Activated naive CD4-positive, alpha-beta T cell treated with anti-CD3 and anti-CD28 coated beads for 36 hours (primary cell): ENCODE results near the gene ERICH6B. TPM values are rescaled to one million over a fixed set of nuclear protein-coding genes. Genes with fewer than 3 reads are reported as not detected.

ENCODE experiments used
- CTCF ChIA-PET: fragments of 350-600 bp; sonication (Branson Sonifier 250); formaldehyde crosslinking; loops from one replicate; lab custom pipeline; 2021; ENCODE audit warnings: antibody characterized with exemption; lab: Charles Lee
- DNase-seq: peaks from one replicate; pipeline ENCODE4 v3.0.0-alpha.2; 2020
- H3K27ac Mint-ChIP-seq: one replicate; pipeline ENCODE4 v1.8.0; 2021; ENCODE audit warnings: mild to moderate bottlenecking, mixed read lengths
- H3K27me3 Mint-ChIP-seq: one replicate; pipeline ENCODE4 v1.8.0; 2021; ENCODE audit warnings: low read depth, mixed read lengths
- H3K36me3 Mint-ChIP-seq: one replicate; pipeline ENCODE4 v1.8.0; 2021; ENCODE audit warnings: low read depth, mixed read lengths
- H3K4me1 Mint-ChIP-seq: one replicate; pipeline ENCODE4 v1.8.0; 2021; ENCODE audit warnings: low read depth, mixed read lengths
- H3K4me3 Mint-ChIP-seq: one replicate; pipeline ENCODE4 v1.8.0; 2021; ENCODE audit warnings: mild to moderate bottlenecking, moderate library complexity, mixed read lengths
- H3K9me3 Mint-ChIP-seq: one replicate; pipeline ENCODE4 v1.8.0; 2021; ENCODE audit warnings: mixed read lengths
- intact Hi-C: fragments of 100-400 bp; cut with micrococcal nuclease; formaldehyde crosslinking; loops from one replicate; pipeline ENCODE4 v1.15.1; 2023
- total RNA-seq, 2 experiments: library from RNA; stranded (reverse); gene quantifications; one replicate each; pipeline ENCODE4 v1.2.3, GENCODE V29; 2021

ERICH6B gene
- total RNA-seq, 2 experiments from 2014 or later: not detected

GRCh38 chr13:45554604-45555109 lies 60.9 kb downstream of the ERICH6B start:
- Mint-ChIP-seq H3K4me3 (no peak overlapping the region), H3K27me3 (no peaks in the 10 kb centered on the region), H3K27ac (no peak overlapping the region), H3K36me3 (no peaks in the 10 kb centered on the region), H3K9me3 (no peaks in the 10 kb centered on the region), H3K4me1 (no peaks in the 10 kb centered on the region)
- DNase-seq: no peak
- CTCF ChIA-PET: interaction anchor here (1.8 kb wide), 1 partner anchor 10 kb away, joined by 5 read pairs; no protein-coding TSS in a partner anchor
- intact Hi-C loops: no loop called here

DNA sequence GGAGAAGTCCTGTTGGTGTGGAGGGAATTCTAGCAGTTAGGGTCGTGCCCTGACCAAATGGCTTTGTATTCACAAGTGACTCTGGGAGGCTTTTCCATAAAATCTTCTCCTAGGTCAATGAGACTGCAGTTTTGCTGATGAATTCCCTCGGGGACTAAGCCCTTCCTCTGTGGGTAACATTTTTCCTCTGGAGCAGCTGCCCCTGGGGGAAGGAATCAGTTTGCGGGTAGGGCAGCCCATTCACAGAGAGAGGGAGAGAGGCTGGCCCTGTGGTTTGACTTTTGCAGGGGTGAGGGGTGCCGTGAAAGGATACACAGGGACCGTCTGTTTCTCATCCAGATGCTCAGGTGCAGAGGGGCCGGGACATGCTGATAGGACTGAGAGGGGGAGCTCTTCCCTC lies 67.3 kb downstream of the ERICH6B start:
- Mint-ChIP-seq H3K27ac (no peak overlapping the region), H3K4me3 (no peak overlapping the region), H3K36me3 (no peaks in the 10 kb centered on the region), H3K4me1 (no peaks in the 10 kb centered on the region), H3K9me3 (no peaks in the 10 kb centered on the region), H3K27me3 (no peaks in the 10 kb centered on the region)
- CTCF ChIA-PET: no interaction called here
- no peak for DNase-seq
- intact Hi-C loops: no loop called here

- Mint-ChIP-seq H3K9me3 (no peaks in the 10 kb centered on the region), H3K4me3 (no peak overlapping the region), H3K36me3 (no peaks in the 10 kb centered on the region), H3K4me1 (no peaks in the 10 kb centered on the region), H3K27ac (no peak overlapping the region), H3K27me3 (no peaks in the 10 kb centered on the region)
- intact Hi-C loops: no loop called here
- DNase-seq: no peak
- CTCF ChIA-PET: interaction anchor here (0.8 kb wide), 1 partner anchor 32 kb away, joined by 3 read pairs; no protein-coding TSS in a partner anchor
Observed at GRCh38 chr13:45546410-45546765, 69.2 kb downstream of the ERICH6B start.

DNA sequence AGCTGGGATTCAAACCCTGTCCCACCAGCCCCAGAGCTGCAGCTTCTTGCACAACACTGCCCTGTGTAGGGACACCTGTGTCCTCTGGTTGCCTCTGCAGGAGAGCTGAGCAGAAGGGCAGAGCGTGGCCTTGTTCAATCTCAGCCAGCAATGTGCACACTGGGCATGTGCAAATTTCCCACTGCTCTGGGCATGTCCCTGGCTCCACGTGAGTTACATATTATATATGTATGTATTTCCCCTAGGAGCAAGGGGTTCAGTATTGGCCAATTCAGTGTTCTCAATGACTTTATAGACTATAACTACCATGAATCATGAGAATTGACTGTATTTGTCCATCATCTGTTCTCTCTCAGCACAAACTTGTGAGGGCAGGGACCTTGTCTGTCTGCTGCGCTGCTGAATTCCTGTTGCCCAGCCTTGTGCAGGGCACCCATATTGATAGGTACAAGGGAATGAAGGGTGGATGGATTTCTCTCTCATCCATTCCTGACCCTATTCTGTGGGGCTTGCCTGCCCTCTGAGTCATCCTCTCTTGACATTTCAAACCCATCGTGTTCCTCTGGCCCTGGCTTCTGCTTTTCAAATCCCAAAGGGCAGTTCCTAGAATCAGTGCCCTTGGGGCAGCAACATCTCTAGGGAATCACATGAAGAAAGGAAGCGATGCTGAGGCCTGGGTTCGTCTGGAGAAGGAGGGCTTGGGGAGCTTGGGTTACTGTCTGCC lies 69.7 kb downstream of the ERICH6B start:
- no peak overlapping the region for H3K4me3 Mint-ChIP-seq
- intact Hi-C loops: no loop called here
- no peak for DNase-seq
- no peaks in the 10 kb centered on the region for H3K36me3 Mint-ChIP-seq
- H3K4me1 Mint-ChIP-seq: no peaks in the 10 kb centered on the region
- CTCF ChIA-PET: interaction anchor here (0.8 to 2.0 kb wide), 2 partner anchors 9 to 31 kb away, joined by 3 to 5 read pairs; no protein-coding TSS in a partner anchor
- no peaks in the 10 kb centered on the region for H3K9me3 Mint-ChIP-seq
- H3K27ac Mint-ChIP-seq: no peak overlapping the region
- no peaks in the 10 kb centered on the region for H3K27me3 Mint-ChIP-seq

DNA sequence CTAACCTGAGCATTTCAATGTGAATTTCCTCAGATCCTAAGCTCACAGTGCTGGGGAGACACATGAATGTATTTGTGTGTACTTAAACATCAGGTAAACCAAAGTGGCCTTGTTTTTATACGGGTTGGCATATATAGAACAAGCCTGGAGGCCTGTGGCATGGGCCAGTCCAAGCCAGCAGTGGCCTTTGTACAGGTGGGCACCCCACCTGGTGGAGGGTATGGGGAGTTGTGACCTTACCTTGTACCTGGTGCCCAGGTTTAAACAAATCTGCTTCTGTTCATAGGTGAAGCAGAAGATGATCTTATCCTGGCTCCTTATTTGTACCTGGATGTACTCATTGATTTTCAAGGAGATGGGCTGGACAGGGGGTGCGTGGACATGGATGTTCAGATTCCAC lies 71.0 kb downstream of the ERICH6B start:
- Mint-ChIP-seq H3K4me3 (no peak overlapping the region), H3K27ac (no peak overlapping the region), H3K36me3 (no peaks in the 10 kb centered on the region), H3K27me3 (no peaks in the 10 kb centered on the region), H3K4me1 (no peaks in the 10 kb centered on the region), H3K9me3 (no peaks in the 10 kb centered on the region)
- CTCF ChIA-PET: interaction anchor here (0.6 to 2.0 kb wide), 3 partner anchors 11 to 173 kb away, joined by 3 to 5 read pairs (median 3); no protein-coding TSS in a partner anchor
- intact Hi-C loops: no loop called here
- DNase-seq: no peak

DNA sequence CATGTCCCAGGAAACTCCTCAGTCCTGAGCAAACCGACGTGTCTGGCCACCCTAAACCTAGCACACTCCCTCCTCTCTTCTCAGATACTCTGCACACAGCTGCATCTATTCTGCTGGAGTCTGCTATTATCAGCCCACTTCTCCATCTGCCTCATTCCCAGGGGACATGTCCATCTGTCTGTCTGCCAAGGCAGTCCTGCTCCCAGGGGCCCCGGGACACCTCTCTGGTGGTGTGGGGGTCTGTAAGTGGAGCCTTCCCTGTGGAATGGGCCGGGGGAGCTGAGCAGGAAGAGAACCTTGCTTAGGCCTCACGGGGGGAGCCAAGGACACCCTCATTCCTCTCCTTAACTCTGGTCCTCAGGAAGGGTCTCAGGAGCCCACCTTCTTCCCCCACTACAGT lies 72.7 kb downstream of the ERICH6B start:
- DNase-seq: no peak
- H3K4me3 Mint-ChIP-seq: no peak overlapping the region
- H3K36me3 Mint-ChIP-seq: no peaks in the 10 kb centered on the region
- no peaks in the 10 kb centered on the region for H3K9me3 Mint-ChIP-seq
- no peak overlapping the region for H3K27ac Mint-ChIP-seq
- intact Hi-C loops: no loop called here
- H3K4me1 Mint-ChIP-seq: no peaks in the 10 kb centered on the region
- CTCF ChIA-PET: no interaction called here
- no peaks in the 10 kb centered on the region for H3K27me3 Mint-ChIP-seq

DNA sequence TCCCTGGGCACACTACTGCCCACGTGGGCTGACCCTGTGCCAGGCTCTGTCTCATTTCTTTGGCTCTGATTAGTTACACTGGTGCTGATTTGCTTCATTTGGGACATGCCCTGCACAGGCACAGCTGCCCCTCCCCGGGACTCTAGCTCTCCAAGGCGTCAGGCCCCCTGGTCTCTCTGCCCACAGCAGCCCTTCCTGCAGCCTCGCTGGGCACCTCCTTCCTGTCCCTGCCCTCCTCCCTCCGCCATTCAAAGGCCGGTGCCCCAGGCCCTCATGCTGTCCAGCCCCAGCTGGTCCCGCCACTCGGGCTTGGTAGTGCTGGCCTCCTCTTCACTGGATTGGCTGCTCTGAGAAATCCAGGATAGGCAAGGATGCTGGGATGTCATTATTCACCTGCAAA lies 73.1 kb downstream of the ERICH6B start:
- no peak for DNase-seq
- H3K4me3 Mint-ChIP-seq: no peak overlapping the region
- intact Hi-C loops: no loop called here
- H3K36me3 Mint-ChIP-seq: no peaks in the 10 kb centered on the region
- H3K27me3 Mint-ChIP-seq: no peaks in the 10 kb centered on the region
- CTCF ChIA-PET: no interaction called here
- H3K27ac Mint-ChIP-seq: no peak overlapping the region
- no peaks in the 10 kb centered on the region for H3K9me3 Mint-ChIP-seq
- no peaks in the 10 kb centered on the region for H3K4me1 Mint-ChIP-seq

GRCh38 chr13:45541806-45542205 lies 73.7 kb downstream of the ERICH6B start:
- H3K4me1 Mint-ChIP-seq: no peaks in the 10 kb centered on the region
- H3K27ac Mint-ChIP-seq: no peak overlapping the region
- DNase-seq: no peak
- H3K36me3 Mint-ChIP-seq: no peaks in the 10 kb centered on the region
- CTCF ChIA-PET: no interaction called here
- intact Hi-C loops: no loop called here
- H3K4me3 Mint-ChIP-seq: no peak overlapping the region
- H3K27me3 Mint-ChIP-seq: no peaks in the 10 kb centered on the region
- H3K9me3 Mint-ChIP-seq: no peaks in the 10 kb centered on the region

DNA sequence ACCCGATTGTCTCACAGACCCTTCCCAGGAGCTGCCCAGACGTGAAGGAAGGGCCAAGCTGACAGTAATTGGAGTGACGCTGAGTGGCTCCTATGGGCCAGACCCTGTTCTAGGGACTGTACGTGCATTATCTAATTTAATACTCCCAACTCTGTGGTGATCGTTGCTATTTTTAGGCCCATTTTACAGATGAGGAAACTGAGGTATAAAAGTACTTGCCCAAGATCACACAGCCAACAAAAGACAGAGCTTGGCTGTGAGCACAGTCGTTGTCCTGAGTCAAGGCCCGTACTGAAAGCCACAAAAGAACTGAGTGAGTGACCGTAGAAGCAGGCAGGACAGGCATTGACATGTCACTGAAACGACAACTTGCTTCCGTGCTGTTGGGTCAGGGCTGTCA lies 74.7 kb downstream of the ERICH6B start:
- no peaks in the 10 kb centered on the region for H3K9me3 Mint-ChIP-seq

GRCh38 chr13:45540195-45540594 lies 75.3 kb downstream of the ERICH6B start:
- no peaks in the 10 kb centered on the region for H3K27me3 Mint-ChIP-seq
- H3K4me3 Mint-ChIP-seq: no peak overlapping the region
- H3K36me3 Mint-ChIP-seq: no peaks in the 10 kb centered on the region
- H3K9me3 Mint-ChIP-seq: no peaks in the 10 kb centered on the region
- no peak overlapping the region for H3K27ac Mint-ChIP-seq
- no peak for DNase-seq
- CTCF ChIA-PET: no interaction called here
- intact Hi-C loops: no loop called here
- H3K4me1 Mint-ChIP-seq: no peaks in the 10 kb centered on the region

More for the DNA sequence above, 74.7 kb downstream of the ERICH6B start:
- no peak overlapping the region for H3K4me3 Mint-ChIP-seq
- intact Hi-C loops: no loop called here
- H3K4me1 Mint-ChIP-seq: no peaks in the 10 kb centered on the region
- no peaks in the 10 kb centered on the region for H3K27me3 Mint-ChIP-seq
- no peaks in the 10 kb centered on the region for H3K36me3 Mint-ChIP-seq
- CTCF ChIA-PET: interaction anchor here (0.6 kb wide), 1 partner anchor 398 kb away, joined by 5 read pairs; no protein-coding TSS in a partner anchor
- H3K27ac Mint-ChIP-seq: no peak overlapping the region
- no peak for DNase-seq

DNA sequence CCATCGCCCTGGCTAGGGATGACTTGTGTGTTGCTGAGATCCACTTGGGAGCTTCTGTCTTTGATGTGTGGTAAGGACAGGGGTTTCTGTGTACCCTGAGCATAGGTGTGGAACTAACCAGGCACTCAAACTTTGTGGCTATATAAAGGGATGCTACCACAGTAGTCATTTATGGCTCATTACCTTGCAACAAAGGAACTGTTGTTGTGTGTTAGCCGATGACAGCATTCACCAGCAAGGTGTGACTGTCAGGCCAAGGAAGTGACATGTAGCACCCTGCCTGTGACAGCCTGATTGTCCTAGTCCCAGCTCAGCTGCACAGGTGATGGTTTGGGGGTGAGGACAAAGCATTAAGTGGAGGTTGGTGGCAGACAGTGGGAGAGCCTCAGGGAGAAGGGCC lies 77.2 kb downstream of the ERICH6B start:
- CTCF ChIA-PET: no interaction called here

DNA sequence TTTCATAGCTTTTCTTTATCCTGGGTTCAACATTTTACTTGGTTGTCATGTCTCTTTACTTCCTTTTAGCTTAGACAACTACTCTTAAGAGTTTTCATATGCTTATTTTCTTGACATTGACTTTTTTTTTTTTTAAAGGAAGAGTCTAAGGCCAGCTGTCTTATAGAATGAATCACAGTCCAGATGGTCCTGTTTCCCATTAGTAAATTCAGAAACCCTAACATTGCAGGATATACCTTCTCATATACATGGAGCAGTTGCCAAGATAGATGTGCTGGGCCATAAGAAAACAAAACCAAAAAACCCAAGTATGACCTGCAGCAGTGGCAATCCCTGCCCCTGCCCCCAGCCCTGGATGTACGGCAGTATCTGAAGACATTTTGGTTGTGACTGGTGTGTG lies 78.0 kb downstream of the ERICH6B start:
- Mint-ChIP-seq H3K9me3 (no peaks in the 10 kb centered on the region), H3K4me3 (no peak overlapping the region), H3K27ac (no peak overlapping the region), H3K36me3 (no peaks in the 10 kb centered on the region), H3K27me3 (no peaks in the 10 kb centered on the region), H3K4me1 (no peaks in the 10 kb centered on the region)
- intact Hi-C loops: no loop called here
- no peak for DNase-seq
- CTCF ChIA-PET: interaction anchor here (0.6 to 0.7 kb wide), 3 partner anchors 99 to 233 kb away, joined by 3 to 4 read pairs (median 3); no protein-coding TSS in a partner anchor

More for the DNA sequence above, 77.2 kb downstream of the ERICH6B start:
- H3K9me3 Mint-ChIP-seq: no peaks in the 10 kb centered on the region
- intact Hi-C loops: no loop called here
- no peaks in the 10 kb centered on the region for H3K36me3 Mint-ChIP-seq
- H3K4me1 Mint-ChIP-seq: no peaks in the 10 kb centered on the region
- H3K27me3 Mint-ChIP-seq: no peaks in the 10 kb centered on the region
- no peak overlapping the region for H3K4me3 Mint-ChIP-seq
- H3K27ac Mint-ChIP-seq: no peak overlapping the region
- no peak for DNase-seq

DNA sequence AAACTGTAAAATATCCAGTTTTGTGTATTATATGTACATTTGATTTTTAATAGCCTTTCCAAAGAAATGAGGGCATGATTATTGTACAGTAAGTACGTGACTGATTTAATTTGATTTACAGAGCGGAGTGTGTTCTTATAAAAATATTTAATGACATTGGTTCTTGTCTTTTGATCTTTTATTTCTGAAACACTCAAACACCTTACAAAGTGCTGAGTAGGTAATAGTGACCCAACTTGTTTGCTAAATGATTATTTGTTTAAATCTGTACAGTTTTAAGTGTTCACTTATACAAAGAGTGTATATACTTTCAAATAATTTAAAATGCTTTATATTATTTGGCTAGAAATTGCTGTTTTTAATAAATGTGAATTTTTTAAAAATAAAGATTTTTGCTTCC lies 79.3 kb downstream of the ERICH6B start:
- intact Hi-C loops: no loop called here
- no peaks in the 10 kb centered on the region for H3K4me1 Mint-ChIP-seq
- H3K27me3 Mint-ChIP-seq: no peaks in the 10 kb centered on the region
- CTCF ChIA-PET: no interaction called here
- DNase-seq: no peak
- H3K4me3 Mint-ChIP-seq: no peak overlapping the region
- no peaks in the 10 kb centered on the region for H3K9me3 Mint-ChIP-seq
- H3K36me3 Mint-ChIP-seq: peaks cover under 1% of the 10 kb centered on the region
- H3K27ac Mint-ChIP-seq: no peak overlapping the region
